GM18909 (cell line): Measurements from ENCODE around the gene CCL2.

Experiments
- ATAC-seq: cut with Tn5 transposase; IDR thresholded peaks from one replicate; pipeline ENCODE4 v1.9.1; 2021; ENCODE audit warnings: mild to moderate bottlenecking; ENCODE audit not compliant: unreplicated experiment, poor library complexity

CCL2 gene

DNA sequence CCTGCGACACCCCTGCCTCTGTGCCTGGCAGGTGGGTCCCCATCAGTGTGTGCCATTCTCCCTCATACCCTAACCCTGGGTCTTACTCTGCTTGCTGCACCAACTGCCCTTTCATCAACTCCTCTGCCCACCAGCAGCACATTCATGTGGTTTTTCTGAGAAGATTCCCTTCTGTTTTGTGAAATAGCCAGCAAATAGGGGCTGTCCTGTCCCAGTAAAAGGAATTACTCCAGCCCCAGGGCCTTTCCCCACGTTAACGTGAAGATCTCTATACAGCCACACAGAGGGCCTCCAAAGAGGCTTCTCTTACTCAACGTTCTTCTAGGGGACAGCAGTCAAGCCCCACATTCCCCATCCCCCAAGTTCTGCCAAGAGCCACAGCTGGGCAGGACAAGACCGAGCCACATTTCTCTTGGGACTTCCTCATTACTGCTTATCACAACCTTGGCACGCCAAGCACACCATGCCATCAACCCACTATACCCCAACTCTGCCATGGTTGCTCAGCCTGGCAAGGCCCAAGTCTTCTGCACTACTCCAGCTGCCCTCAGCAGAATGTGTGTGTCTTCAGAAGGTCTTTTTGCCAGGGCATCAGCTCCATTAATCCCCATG is 18.7 kb upstream of the CCL2 start:
- ATAC-seq, result no peak

DNA sequence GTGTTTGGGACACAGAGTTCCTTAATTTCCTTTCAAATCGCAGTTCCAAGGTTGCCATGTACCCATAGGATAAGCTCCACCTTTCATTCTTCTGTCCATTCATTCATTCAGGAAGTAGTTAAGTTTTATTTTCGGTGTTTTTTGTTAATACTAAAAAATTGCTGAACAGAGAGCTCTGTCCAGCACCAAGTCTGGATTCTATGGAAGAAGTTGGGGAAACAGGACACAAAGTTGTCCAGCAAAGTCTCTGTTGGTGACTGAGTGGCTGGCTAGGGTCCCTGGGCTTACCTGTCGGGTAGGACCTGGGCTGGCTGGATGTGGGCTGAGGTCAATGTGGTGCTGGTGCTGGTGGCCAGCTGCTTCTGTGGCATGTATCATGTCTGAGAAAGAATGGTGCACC is 17.6 kb upstream of the CCL2 start:
- no peak for ATAC-seq

DNA sequence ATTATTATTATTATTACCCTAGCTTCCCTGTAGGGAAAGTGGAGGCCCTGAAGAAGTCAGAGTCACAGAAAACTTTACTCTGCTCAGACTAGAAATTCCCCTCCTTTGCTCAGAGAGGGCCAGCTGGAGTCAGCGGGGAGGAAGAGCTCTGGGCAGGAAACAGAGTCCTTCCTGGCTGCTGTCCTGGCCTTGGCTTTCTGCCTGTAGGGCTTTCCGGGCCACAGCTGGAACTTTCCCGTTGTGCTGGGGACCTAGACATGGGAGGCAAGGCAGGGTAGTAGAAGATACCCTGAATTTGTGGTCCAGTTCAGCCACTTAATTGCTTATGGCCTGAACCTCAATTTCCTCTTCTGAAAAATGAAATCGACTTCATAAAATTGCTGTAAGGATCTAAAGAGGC is 14.0 kb upstream of the CCL2 start:
- no peak for ATAC-seq

DNA sequence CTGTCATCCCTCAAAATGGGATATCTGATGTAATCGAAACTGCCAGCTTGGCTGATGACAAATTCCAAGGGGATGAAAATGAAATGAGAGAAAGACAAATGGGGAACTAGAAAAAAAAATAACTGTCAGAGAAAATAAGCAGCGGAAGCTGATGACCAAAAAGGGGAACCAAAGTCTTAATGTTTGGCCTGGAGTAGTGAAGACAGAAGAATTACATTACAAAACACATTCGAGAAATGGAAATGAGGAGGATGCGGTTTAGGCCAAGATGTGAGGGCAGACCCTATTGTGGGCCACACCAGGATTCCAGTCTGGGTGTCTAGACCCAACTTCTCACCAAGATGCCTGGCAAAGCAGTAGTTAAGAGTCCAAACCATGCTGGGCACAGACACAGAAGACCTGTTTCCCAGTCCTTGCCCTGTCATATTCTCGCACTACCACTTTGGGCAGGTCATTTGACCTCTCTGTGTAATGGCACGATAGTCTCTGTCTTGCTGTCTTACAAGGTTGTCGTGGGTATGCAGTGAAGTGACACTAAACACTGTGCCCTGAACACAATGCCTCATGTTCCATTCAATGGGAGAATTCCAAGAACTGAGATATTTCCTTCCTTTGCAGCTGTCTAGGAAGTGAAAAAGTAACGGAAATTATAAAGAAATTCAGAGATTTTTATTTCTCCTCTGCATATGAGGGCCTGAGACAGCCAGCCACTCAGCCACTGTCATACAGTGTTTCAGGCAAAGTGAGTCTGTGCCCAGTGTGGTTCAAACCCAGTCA is 12.3 kb upstream of the CCL2 start:
- no peak for ATAC-seq

DNA sequence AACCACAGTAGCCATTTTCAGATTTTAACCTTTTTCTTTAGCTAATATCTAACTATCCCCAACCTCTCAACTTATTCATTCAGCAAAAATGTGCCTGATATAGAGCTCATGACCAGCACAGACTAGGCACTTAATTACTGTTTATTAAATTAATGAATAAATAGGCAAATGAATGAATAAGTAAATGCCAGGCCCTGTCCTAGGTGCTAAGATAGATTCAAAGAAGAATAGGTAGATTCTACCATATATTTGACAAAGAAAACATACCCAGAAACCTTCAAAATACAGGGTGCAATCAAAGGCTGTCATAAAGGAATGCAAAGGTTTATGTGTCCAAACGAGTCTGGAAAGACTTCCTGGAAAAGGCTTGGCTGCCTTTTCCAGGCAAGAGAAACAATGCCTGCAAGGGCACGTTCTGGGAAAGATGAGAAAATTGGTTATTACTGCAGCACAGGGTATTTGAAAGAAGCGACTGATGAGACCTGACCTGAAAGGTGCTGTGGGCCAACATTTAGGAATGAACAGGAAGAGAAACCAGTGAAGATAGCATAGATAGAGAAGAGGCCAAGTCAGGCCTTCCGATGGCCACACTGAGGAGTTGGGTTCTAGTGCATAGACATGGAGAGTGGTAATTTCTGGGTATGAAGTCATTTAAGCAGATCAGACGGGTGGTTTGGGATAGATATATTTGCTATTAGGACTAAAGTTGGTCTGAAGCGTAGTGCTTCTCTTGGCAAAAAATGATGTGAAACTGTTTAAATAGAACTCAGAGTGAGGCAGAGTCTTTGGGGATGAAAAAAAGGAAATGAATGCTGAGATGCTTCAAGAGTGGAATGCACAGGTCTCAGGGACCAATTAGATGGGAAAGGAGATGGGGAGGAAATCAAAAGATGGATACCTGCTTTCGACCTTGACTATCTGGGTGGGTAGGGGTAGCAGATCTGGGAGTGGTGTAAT is 11.4 kb upstream of the CCL2 start:
- no peak for ATAC-seq

DNA sequence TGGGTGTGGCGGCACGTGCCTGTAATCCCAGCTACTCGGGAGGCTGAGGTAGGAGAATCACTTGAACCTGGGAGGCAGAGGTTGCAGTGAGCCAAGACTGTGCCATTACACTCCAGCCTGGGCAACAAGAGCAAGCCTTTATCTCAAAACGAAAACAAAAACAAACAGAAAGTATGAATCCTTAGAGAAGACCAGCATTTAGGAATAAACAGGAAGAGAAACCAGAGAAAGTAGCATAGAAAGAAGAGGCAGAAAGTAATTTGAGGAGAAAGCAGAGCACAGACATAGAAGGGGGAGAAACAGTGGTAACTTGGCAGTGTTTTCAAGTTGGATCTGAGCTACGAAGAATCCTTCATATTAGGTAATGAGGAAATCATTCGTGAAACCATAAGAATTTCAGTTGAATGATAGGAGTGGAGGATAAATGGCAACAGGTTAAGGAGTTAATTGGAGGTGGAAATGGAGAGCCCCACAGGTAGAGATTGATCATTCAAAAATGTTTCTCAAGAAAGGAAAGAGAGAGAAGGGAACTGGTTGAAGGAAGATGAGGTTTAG is 9.7 kb upstream of the CCL2 start:
- ATAC-seq, result no peak

DNA sequence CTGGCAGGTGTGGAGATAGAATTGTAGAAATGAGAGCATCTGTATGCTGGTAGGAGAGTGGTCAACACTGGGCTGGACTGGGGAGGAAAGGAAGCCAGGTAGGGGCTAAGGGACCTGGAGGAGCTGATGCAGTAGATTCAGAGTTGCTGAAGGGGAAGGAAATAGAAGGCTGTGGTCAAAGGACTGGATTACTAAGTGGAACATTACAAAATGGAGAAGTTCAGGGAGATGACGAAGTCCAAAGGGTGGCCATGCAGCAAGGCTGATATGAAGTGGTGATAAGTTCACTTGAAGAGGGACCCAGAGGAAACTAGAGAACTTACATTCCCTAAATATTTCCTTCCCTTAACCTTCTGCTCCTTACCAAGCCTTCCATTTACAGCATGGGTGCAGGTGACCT is 8.6 kb upstream of the CCL2 start:
- ATAC-seq, result no peak

DNA sequence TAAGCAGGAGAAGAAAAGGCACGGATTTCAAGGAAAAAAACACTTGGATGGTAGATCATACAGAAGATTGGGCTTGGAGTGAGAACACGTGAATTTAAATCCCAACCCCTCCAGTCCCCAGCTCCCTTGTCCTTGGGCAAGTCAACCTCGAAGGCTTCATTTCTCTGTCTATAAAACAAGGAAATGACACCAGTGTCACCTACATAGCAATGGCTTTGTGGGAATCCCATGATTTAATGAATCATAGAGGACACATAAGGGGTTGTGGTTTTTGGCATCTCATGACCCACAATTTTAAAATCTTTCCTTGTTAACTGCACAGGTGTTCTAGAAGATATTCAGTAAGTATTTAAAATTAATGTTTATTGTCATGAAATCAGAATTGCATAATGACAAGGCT is 8.2 kb upstream of the CCL2 start:
- no peak for ATAC-seq

DNA sequence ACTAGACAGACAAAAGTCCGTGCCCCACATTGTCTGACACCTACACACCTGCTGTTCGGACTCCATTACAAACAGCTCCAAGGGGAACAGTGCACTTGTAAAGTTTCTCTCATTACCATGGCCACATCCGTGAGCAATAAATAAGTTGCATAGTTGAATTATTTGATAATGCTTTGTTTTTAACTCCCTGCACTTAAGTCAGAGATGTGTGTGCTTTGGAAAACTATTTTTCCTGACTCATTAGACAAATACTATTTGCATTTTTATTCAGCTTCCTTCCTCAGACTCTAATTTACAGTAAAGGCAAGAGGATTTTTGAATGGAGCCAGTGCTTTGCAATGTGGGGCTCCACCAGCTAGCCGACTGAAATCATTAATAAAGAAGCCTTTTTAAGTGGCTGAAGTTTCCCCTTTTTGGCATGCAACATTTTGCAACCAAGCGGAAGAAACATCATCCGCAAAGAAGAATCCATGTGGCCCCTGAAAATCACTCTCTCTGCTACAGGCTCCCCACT is 6.5 kb upstream of the CCL2 start:
- no peak for ATAC-seq

DNA sequence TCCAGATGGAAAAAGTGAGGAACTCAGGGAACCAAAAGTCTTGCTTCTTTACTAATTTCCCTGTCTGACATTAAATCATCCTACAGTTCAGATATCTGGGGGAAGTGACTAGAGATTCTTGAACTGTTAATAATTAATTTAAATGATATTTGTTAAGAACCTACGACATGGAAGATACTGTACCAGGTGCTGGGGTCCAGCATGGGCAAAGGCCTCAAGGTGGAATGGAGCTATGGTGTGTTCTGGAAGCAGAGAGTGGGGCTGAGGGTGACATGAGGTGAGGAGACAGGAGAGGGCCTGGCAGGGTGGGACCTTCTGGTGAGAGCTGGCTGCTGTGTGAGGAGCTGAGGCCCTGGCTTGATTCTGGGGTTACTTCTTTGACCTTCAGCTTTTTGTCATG is 6.0 kb upstream of the CCL2 start:
- no peak for ATAC-seq

DNA sequence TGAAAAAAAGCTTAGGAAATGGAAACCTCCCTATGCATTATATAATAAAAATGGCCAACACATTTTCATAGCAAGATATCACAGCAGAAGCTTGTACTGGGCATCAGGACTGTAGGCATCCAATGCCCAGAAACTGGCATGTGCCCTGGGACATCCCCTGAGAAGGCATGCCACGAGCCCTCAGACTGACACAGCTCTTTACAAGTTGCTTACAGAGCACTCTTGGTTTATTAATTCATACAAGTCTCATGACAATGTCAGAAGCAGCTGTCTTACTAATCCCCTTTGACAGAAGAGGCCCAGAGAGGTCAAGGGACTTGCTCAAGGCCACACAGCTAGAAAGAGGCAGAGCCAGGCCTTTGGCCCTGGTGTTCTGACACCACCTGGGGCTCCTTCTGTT is 5.6 kb upstream of the CCL2 start:
- ATAC-seq, result no peak

DNA sequence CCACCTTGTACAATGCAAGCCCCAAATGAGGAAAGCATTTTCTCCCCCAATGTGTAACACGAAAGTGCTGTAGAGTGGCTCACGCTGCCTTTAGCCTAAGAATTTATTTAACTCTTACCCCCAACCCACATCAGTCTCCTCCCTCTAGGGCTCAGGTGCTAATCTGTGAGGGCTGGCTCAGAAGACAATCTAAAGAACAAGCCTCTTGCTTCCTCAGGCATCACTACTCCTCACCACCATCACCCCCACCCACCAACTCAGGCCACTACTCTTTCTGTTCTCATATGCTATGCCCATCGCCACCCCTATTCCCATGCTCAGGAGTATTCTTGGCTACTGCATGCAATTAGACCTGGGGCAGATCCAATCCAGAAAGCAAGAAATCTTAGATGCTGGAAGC is 3.9 kb upstream of the CCL2 start:
- ATAC-seq, result no peak

DNA sequence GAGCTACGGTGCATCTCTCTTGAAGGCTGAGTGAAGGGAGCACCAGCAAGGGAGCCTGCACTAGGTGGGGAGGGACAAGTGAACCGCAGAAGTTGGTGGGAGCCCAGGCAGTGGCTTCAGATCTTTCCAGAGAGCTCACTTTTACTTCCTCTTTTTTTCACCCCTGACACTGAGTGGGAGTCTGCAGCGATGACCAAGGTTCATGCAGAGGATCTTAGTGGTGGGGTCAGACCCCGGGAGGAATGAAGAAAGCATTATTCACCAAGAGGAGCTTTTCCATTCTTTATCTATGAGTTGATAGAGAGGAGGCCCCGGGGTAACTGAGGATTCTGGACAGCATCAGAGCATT is 3.0 kb upstream of the CCL2 start:
- no peak for ATAC-seq

DNA sequence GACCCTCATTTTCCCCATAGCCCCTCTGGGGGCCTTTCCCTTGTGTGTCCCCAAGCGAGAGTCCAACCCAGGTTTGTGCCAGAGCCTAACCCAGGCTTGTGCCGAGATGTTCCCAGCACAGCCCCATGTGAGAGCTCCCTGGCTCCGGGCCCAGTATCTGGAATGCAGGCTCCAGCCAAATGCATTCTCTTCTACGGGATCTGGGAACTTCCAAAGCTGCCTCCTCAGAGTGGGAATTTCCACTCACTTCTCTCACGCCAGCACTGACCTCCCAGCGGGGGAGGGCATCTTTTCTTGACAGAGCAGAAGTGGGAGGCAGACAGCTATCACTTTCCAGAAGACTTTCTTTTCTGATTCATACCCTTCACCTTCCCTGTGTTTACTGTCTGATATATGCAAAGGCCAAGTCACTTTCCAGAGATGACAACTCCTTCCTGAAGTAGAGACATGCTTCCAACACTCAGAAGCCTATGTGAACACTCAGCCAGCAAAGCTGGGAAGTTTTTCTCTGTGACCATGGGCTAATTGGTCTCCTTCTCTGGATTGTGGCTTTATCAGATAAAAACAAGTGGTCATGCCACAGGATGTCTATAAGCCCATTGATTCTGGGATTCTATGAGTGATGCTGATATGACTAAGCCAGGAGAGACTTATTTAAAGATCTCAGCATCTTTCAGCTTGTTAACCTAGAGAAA is 2.5 kb upstream of the CCL2 start:
- ATAC-seq, result no peak

DNA sequence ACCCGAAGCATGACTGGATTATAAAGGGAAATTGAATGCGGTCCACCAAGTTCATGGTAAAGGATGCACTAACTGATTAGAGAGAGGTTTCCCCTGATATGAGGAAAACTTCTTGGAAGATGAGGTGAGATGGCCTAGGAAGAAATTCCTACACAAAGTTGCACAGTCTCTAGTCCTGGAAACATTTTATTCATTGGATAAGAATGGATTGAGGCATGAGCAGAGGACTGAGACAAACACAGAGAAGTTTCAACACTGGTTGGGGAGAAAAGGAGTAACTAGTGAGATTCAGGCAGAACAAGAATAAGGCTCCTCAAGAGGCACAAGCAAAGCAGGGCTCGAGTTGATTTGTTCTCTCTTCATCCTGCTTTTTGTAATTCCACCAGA is 2.0 kb upstream of the CCL2 start:
- no peak for ATAC-seq

DNA sequence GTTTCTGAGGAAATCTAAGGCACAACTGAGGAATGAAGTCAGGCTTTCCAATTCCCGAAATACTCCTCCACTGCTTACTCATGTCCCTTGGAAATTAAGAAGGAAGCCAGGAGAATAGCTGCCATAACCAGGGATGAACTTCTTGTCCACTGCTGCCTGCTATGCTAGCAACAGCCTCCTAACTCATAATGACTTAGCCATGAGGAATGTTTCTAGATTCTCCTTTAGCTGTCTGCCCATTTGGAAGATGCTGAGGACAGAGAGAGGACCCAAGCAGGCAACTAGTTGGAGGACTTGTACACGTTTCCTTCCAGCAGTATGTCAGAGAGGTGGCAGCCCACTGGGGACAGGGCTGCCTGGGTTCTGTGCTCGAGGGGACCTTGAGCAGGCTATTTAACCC is 939 bp upstream of the CCL2 start:
- no peak for ATAC-seq

DNA sequence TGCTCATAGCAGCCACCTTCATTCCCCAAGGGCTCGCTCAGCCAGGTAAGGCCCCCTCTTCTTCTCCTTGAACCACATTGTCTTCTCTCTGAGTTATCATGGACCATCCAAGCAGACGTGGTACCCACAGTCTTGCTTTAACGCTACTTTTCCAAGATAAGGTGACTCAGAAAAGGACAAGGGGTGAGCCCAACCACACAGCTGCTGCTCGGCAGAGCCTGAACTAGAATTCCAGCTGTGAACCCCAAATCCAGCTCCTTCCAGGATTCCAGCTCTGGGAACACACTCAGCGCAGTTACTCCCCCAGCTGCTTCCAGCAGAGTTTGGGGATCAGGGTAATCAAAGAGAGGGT is 272 bp downstream of the CCL2 start:
- no peak for ATAC-seq

DNA sequence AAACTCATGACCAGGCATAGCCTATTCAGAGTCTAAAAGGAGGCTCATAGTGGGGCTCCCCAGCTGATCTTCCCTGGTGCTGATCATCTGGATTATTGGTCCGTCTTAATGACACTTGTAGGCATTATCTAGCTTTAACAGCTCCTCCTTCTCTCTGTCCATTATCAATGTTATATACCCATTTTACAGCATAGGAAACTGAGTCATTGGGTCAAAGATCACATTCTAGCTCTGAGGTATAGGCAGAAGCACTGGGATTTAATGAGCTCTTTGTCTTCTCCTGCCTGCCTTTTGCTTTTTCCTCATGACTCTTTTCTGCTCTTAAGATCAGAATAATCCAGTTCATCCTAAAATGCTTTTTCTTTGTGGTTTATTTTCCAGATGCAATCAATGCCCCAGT is 756 bp downstream of the CCL2 start:
- ATAC-seq, result no peak

DNA sequence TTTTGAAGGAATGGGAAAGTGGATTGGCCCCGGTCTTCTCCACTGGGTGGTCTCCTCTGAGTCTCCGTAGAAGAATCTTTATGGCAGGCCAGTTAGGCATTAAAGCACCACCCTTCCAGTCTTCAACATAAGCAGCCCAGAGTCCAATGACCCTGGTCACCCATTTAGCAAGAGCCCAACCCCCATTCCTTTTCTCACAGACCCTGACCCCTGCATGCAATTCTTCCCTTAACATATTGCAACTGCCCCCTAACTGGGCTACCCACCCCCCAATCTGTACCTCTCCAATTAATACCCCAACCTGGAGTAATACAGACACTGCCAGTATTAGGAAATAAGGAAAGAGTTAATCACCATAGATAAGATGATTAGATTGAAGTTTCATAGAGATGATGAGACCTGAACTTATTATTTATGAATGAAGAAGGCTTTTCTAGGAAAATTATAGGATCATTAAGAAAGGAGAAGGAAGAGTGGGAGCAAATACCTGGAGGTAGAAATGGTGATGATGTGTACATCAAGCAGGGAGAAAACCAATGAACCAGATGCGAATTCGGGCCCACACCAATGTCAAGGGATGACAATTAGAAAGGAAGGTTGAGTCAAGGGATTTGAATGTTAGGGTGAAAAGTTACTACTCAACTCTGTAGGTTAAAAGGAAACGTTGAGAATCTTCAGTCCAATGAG is 2.4 kb downstream of the CCL2 start:
- no peak for ATAC-seq

DNA sequence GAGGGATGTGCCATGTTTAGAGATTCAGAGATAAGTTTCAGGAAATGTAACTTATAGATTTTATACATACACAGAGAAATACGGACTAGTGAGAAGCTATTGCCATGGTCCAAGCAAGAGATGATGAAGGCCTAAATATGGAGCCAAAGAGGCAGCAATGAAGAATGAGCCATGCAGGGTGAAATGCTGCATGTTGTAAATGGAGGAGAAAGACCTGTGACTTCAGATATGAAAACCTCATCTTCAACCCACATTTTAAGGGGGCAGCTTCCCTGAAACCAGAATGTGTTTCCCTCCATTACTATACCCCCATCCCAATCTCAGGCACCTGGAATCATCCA is 2.9 kb downstream of the CCL2 start:
- no peak for ATAC-seq
